Measurements from ENCODE around the gene KCNK15.
"Not testable (repeated sequence)": the region's sequence is repeated elsewhere in the genome, so short reads cannot be mapped to it uniquely, and the experiment has no call there.

The KCNK15 gene

DNA sequence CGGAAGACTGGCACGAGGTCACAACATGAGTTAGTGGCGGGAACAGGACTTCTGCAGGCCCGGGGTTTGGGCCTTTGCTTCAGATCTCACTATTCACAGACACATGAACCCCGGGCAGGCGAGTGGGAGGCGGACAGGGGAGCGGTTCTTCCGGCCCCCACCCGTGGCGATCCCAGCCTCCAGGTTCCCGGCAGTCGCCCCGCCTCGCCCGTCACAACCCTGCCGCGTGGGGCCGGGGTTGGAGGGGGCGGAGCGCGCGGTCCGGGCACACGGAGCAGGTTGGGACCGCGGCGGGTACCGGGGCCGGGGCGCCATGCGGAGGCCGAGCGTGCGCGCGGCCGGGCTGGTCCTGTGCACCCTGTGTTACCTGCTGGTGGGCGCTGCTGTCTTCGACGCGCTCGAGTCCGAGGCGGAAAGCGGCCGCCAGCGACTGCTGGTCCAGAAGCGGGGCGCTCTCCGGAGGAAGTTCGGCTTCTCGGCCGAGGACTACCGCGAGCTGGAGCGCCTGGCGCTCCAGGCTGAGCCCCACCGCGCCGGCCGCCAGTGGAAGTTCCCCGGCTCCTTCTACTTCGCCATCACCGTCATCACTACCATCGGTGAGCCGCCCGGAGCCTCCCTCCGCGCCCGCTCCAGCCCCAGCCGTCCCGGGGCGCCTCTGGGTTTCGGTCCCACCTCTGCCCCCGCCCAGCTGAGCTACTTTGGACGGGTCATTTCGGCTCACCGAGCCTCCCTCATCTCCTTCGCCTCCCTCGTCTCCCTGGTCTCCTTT lies at the start of gene KCNK15:
TSS of gene KCNK15 (plus strand) at position 268 of the 769 bp plus-strand sequence. CDS start at position 314, 46 bp downstream.
- DNase-seq = peak; percentile 48

DNA sequence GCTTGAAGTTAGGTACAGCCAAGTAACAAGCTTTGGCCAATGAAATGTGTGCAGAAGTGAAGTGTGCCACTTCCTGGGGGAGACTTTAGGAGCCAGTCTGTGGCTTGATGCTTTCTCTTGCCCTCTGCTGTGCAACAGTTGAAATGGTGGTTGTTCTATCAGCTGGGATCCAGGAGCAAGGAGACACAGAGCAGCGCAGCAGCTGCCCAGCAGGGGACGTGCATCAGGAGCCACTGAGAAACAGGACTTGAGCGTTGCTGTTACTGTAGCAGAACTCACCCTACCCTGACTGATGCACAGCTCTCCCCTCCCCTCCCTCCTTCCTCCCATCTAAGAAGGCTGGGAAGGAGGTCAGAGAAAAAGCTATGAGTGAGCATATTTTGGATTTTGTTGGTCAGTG lies 49.4 kb upstream of the KCNK15 start:
- DNase-seq = no peak

DNA sequence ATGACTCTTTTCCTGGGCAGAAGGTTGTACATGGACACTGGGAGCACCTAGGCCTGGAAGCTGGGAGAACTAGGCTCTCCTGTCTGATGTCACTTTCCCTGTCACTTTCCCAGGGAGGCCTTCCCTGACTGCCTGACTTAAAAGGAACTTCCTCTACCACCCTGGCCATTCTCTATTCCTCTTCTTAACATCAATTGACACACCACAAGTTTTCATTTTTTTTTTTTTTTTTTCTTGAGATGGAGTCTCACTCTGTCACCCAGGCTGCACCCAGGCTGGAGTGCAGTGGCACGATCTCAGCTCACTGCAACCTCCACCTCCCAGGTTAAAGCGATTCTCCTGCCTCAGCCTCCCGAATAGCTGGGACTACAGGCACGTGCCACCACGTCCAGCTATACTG lies 48.6 kb upstream of the KCNK15 start:
- not testable (repeated sequence) for DNase-seq

DNA sequence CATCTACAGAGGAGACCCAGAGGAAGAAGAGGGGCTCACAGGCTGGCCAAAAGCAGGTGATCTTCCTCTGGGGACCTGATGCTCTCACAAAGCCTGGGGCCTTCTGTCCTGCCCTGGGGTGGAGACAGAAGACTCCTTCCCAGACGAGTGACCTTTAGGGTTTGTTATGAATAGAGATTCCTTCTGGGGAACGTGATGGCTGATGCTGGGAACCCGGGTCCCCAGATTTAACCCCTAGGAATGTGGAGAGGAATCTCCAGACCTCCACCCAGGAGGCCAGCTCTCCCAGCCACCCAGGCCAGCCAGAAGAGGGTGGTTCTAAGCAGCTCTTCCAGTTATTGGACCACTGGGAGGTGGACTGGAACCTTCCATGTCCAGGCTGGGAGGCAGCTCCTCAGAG lies 47.3 kb upstream of the KCNK15 start:
- no peak for DNase-seq

DNA sequence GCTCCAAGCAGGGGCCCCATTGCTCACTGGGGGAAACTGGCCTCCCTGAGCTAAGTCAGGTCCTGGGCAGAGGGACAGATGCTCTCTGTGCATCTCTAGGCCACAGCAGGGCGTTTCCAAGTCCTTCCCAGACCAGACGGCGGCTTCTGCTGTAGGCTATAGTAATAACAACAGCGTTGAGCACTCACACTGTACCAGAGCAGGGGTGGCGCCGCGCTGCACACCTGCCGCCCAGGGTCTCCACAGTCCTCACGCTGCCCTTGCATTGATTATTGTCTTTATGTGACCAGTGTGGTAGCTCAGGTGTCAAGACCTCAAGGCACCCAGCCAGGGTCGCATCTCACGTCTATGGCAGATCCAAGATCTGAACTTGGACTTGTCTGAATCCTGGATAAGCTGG lies 45.4 kb upstream of the KCNK15 start:
- no peak for DNase-seq

DNA sequence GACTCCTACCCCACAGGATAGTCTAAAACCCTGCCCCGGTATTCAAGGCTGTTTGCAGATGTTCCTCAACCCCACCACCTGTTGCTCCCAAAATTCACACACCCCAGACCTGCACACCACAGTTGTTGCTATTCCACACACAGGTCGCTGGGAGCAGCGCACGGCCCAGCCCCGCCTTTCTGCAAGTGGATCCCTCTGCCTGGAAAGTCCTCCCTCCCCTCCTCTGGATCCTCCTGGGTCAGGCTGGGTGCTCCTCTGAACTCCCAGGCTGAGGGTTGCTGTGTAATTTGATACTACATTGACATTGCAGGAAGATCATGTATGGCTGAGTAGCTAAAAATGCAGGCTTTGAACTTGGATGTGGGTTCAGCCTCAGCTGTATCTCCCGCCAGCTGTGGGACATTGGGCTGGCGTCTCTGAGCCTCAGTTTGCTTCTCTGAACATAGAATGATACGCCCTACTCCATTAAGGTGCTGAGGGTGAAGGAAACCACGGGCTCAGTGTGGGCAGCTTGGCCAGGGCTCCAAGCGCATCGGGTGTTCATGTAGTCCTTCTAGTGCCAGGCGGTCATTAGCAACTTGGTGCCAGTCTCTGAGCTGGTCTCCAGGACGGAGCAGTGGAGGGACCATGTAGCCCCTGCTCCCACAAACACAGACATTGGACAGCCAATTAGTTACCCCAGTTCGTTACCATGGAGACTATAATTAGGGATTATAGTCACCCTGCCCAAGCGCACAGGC lies 44.4 kb upstream of the KCNK15 start:
- DNase-seq = no peak

DNA sequence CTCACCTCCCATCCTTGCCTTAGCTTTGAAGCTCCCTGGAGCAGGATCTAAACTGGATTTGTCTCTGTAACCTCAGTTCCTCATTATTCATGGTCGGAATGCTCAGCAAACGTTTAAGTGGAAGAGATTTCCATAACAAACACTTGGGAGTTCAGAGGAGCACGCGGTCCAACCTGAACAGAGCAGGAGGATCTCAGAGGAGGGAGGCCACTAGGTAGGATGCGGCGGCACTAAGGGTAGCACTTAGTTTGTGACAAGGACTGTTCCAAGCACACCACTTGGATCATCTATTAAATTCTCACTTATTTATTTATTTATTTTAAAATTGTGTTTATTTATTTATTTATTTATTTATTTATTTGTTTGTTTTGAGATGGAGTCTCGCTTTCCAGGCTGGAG lies 43.8 kb upstream of the KCNK15 start:
- no peak for DNase-seq

DNA sequence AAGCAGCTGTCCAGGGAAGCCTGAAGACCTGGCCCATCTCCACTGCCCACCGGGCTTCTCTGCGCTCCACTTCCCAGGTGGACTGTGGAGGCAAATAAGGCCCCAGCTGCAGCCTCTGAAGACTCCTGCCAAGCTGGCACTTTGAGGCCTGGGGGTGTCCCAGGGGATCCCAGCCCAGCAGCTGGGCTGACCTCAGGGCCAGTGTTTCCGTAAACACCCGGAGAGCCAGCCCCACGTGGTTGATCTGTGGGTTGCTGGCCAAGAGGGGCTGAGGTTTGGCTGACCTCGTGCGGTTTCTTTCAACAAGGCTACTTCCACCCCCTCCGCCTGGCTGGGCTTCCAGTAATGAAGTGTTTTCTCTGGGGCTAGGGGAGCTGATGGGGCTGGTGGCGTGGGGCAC lies 42.9 kb upstream of the KCNK15 start:
- DNase-seq = no peak

DNA sequence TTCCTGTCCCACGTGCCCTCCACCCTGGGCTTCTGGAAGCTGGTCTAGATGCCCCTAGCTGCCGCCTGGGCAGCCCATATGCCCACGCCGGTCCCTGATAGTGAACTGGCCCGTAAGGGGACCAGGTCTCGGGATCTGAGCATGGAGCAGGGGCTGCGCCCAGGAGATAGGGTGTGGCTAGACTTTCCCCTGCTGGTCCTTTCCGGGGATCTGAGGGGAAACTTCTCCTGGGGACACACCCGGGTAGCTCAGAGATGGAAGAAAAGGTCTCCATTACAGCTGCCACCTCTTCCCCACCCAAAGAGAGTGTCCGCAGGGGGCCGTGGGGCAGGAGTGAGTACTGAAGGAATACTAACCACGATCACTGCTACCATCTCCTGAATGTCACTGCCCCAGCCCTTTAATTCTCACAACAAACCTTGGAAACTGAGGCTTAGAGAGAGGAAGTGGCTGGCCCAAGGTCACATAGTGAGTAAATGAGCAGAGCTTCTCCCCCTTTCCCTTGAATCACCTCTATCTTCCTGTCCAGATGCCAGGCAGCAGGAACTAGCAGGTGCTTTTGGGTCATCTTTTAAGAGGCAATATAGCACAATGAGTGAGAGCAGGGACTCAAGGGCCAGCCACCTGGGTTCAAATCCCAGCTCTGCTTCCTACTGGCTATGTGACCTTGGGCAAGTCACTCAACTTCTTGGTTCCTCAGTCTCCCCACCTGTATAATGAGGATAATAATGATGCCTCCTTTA lies 42.3 kb upstream of the KCNK15 start:
- no peak for DNase-seq

DNA sequence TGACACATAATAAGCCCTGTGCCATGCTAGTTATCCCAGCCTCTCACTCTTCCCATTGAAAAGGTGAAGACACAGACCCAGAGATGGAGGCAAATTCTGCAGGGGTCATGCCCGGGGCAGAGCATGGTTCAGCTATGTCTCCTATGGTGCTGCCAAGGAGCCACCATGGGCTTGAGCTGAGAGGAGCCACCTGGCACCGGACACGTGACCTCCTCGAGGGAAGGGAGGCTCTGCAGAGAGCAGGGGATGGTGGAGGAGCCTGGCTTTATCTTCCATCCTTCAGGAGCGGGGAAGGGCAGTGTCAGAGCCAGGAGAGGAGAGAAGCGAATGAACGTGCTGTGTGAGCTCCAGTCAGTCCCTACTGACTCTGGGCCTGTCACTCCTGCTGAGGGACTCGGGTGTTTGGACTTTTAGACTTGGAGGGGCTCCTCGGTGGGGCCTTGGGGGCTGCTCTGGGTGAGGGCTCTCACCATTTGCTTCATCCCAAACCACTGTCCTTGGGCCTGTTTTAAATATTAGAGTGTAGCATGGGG lies 41.6 kb upstream of the KCNK15 start:
- no peak for DNase-seq

DNA sequence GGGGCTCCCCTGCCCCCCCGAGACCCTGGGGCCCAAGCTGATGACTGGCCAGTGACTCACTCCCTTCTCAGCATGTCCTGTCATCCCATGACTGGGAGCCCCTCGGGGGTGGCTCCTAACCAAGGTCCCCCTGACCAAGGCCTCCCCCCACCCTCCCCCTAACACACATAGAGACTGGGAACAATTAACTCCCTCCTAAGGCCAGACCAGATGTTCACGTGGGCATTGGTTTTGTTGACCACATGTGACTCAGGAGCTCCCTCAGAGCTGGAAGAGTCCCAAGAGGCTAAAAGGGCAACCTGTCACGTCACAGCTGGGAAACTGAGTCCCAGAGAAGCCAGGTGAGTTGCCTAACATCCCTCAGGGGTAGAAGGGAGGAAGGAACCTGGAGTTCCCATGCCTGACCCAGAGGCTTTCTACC lies 41.1 kb upstream of the KCNK15 start:
- DNase-seq = no peak

DNA sequence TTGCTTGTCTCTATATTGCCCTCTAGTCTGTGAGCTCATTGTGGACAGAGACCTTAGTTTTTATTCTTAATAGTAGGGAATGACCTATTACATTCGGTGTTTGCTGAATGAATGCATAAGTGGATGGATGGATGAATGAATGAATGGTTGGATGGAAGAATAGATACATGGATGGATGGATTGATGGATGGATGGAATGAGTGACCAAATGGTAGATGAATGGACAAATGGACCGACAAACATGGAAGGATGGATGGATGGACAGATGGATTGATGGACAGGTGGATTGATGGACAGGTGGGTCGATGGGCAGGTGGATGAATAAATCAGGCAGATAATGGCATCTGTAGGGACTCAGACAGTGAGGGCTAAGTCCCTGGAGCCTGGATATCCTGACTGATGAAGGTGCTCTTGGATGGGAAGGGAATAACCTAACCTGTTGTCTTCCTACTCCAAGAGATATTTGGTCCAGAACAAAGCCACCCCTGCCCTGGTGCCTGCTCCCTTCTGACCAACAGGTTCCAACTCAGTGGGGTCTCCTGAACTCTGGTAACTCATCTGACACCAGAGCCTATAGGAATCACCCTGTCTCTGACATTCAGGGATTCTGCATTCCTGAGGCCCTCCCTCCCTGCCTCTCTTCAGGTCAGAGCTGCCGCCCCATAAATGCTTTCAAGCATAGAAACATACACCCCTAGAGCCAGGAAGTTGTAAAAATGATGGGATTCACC lies 40.1 kb upstream of the KCNK15 start:
- DNase-seq = no peak

DNA sequence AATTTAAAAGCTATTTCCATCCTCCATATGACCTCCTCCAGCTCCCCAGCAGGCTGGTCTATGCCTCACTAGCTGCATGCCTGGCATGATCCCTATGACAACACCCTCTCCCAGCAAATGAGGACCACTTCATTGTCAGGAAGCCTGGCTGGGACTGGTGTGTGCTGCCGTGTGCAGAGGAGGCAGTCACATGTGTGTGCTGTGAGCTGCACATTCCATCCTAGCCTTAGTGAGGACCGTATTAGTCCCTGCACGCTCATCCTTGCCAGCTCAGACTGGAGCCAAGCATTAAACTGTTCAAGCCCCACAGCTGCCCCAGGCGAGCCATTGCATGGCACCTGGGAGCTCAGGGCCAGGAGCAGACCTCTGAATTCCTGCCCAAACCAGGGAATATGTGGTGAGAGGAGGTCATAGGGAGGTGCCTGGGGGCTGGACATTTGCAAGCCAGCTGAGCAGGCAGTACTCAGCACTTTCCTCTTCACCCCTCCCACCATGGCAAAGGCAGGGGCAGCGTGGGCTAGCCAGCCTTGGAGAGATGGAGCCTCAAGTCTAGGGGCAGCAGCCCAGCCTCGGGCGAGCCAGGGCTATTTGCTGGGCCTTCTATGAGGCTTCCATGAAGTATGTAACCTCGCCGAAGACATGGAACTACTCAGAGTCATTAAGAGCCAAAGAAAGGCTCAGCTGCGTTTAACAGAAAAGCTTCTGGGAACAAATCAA lies 39.2 kb upstream of the KCNK15 start:
- DNase-seq = no peak

DNA sequence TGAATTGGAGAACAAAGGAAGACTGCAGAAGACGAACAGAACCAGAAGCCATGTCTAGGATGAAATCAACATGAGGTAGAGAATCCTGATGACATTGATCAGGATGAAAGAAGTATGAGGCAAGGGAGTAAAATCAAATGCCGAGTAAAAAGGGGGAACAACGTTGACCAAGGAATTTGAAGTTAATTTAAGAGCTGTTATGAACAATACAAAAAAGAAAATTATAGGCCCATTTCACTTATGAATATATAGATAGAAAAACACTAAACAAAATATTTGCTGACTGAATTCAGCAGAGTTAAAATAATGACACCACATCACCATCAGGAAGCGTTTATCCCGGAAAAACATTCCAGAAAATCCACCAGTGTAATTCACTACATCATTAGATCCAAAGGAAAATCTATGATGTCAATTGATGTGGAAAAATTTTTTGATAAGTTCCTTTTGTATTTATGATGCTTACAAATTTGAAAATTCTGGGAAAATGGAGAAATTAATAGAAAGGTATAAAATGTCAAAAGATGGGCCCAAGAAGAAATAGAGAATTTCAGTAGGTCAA lies 38.6 kb upstream of the KCNK15 start:
- DNase-seq = no peak

DNA sequence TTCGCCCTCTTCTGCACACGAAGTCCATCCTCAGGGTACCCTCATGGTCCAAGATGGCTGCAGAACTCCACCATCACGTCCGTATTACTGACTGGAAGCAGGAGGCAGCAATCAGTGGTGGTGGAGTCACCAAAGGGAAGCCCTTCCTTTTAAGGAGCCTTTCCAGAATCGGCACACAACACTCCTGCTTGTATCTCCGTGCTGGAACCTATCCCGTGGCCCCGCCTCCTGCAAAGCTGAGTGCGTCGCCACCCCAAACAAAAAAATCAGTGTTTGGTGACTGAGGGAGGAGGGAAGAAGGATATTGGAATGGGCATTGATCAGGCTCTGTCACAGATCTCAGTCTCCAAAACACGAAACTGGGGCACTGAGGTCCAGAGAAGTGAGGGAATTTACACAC lies 36.3 kb upstream of the KCNK15 start:
- no peak for DNase-seq

DNA sequence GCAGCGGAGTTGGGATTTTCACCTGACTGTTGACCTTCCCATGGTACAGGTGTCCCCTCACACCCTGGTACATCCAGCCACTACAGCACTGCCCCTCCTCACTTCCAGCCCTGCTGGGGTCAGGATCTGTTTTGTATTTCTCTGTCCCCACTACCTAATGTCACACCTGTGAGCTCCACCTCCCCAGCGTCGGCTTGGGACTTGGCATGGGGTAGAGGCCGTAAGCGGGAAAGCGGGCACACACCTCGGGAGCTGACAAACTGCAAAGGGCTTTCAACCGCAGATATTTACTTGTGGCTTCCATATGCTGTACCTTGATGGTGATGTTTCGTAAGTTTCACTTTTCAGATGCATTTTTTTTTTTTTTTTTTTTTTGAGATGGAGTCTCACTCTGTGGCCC lies 35.9 kb upstream of the KCNK15 start:
- DNase-seq = no peak

DNA sequence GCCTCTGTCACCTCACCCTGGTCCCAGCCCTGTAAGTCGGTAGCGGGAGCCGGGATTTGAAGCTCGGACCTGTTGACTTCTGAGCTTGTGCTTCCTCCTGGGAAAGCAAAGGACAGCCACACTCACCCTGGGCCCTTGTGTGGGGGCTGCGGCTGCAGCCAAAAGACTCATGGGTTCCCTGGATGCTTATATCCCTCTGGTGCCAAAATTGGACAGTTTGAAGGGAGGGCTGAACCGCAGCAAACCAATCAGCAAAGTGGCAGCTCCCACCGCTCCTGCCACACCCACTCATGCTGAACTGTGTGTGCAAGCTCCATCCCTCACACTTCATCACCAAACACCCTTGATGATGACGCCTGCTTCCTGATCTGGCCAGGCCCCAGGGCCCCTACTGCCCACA lies 34.4 kb upstream of the KCNK15 start:
- DNase-seq = no peak

DNA sequence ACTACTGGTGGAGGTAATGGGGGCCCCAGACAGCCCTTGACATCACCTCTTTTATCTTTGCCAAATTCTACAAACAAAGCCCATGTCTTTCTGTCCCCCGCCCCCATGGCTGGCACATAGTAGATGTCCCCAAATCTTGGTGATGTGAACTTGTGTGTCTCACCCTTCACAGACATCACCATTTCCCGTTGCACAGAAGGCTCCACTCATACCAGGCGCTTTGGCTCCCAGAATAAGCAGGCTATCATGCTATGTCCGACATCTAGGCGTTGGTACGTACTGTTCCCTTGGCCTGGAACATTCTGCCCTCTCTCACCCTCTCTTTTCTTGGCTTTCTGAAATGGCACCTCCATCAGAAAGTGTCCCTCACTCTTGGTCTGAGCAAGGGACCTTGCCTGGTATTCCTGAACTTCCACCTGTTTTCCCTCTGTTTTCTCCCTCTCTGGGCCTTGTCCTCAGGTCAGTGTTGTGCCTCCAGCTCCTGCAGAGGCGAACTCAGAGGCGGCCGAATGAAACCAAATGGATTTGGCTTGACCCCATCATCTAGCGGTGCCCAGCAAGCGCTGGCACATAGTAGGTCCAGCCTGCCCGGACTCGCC lies 31.5 kb upstream of the KCNK15 start:
- no peak for DNase-seq

DNA sequence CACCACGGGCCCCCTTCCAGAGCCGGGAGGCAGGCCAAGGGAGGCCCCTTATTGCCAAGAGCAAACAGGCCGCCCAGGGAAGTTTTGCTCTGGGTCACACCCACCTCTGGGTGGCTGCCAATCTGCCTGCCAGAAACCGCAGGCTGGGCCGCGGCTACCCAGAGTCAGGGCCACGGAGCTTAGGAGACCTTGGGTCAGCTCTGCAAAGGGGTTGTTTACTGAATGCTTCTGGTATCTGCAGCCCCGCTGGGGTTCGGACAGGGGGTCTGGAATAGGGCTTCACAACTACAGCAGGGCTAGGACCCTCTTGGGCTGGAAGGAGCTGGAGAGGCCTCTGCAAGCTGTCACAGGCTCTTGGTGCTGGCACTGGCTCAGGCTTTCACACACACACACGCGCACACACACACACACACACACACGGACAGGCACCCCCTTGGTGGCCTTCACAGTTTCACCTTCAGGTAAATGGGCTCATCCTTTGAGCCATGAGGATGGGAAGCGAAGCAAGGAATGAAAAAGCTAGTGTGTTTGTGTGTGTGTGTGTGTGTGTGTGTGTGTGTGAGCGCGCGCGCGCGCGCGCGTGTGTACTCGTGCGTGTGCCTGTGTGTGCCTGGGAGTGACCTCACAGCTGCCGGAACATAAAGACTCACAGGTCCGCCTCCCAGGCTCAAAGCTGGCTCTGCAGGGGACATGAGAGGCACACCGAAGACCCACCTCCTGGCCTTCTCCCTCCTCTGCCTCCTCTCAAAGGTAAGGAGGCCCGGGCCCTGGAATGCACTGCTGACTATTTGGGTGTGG lies 30.8 kb upstream of the KCNK15 start, which contains the start of gene CCN5:
TSS of gene CCN5 (plus strand) at position 669 of the 798 bp plus-strand sequence. CDS start at position 691, 22 bp downstream.
- no peak for DNase-seq

All from activated T-cell treated with anti-CD3 and anti-CD28 coated beads for 4 hours (primary cell).